Naive thymus-derived CD4-positive, alpha-beta T cell (primary cell): ENCODE results near the gene PRSS21. TPM values are rescaled to one million over a fixed set of nuclear protein-coding genes. Genes with fewer than 3 reads are reported as not detected.

Experiments
- ATAC-seq: fragments of 150-1000 bp; cut with Tn5 transposase; 2 replicates; pipeline ENCODE4 v1.10.0; 2021; ENCODE audit warnings: mild to moderate bottlenecking, moderate library complexity
- CTCF ChIA-PET: fragments of 350-600 bp; sonication (Branson Sonifier 250); formaldehyde crosslinking; loops from one replicate; lab custom pipeline; 2021; ENCODE audit warnings: antibody characterized with exemption; lab: Charles Lee
- POLR2A ChIA-PET: fragments of 350-600 bp; sonication (Branson Sonifier 250); formaldehyde crosslinking; loops from one replicate; lab custom pipeline; 2021; ENCODE audit warnings: antibody characterized with exemption, inconsistent platforms; lab: Charles Lee
- DNase-seq, 9 donors: peaks; one replicate each; pipeline versions ENCODE4 v3.0.0 to v3.0.0-alpha.2; 2020 to 2022; ENCODE audit warnings: mixed read lengths in 1 of 9
- H3K27ac ChIP-seq: one replicate; pipeline ENCODE4 v1.7.0; 2013; ENCODE audit warnings: mild to moderate bottlenecking, low read depth, low read length, moderate library complexity
- H3K27me3 ChIP-seq, 2 donors: one replicate each; pipeline ENCODE4 v1.7.0; 2013; ENCODE audit warnings: low read length in 2 of 2, mild to moderate bottlenecking in 2 of 2, moderate library complexity in 2 of 2; ENCODE audit not compliant: control insufficient read depth in 2 of 2, insufficient read depth in 2 of 2
- H3K36me3 ChIP-seq, 3 experiments: 1 replicate in 2 of 3; 2 replicates in 1 of 3; pipeline ENCODE4 v1.7.0; 2013; ENCODE audit warnings: low read length in 3 of 3, mild to moderate bottlenecking in 3 of 3, moderate library complexity in 1 of 3; ENCODE audit not compliant: insufficient read depth in 3 of 3, control insufficient read depth in 2 of 3
- H3K4me1 ChIP-seq, 2 donors: one replicate each; pipeline ENCODE4 v1.7.0; 2013; ENCODE audit warnings: low read length in 2 of 2, mild to moderate bottlenecking in 2 of 2, moderate library complexity in 1 of 2; ENCODE audit not compliant: control insufficient read depth in 2 of 2, insufficient read depth in 2 of 2
- H3K4me3 ChIP-seq: 2 replicates; pipeline ENCODE4 v1.7.0; 2013; ENCODE audit warnings: mild to moderate bottlenecking, low read length
- H3K9me3 ChIP-seq, 3 experiments: 1 replicate in 2 of 3; 2 replicates in 1 of 3; pipeline ENCODE4 v1.7.0; 2013; ENCODE audit warnings: low read length in 3 of 3; ENCODE audit not compliant: control insufficient read depth in 2 of 3
- H3K27ac Mint-ChIP-seq, 9 donors: one replicate each; pipeline ENCODE4 v1.8.0; 2020 to 2022; ENCODE audit warnings: mixed read lengths in 9 of 9, mild to moderate bottlenecking in 8 of 9, moderate library complexity in 5 of 9, inconsistent platforms in 2 of 9
- H3K27me3 Mint-ChIP-seq, 5 donors: one replicate each; pipeline ENCODE4 v1.8.0; 2021 to 2022; ENCODE audit warnings: mixed read lengths in 5 of 5, mild to moderate bottlenecking in 1 of 5
- H3K36me3 Mint-ChIP-seq, 5 donors: one replicate each; pipeline ENCODE4 v1.8.0; 2020 to 2022; ENCODE audit warnings: mixed read lengths in 5 of 5, mild to moderate bottlenecking in 3 of 5, inconsistent platforms in 1 of 5
- H3K4me1 Mint-ChIP-seq, 7 donors: one replicate each; pipeline ENCODE4 v1.8.0; 2020 to 2022; ENCODE audit warnings: mixed read lengths in 7 of 7, mild to moderate bottlenecking in 3 of 7, inconsistent platforms in 1 of 7
- H3K4me3 Mint-ChIP-seq, 10 donors: one replicate each; pipeline ENCODE4 v1.8.0; 2020 to 2022; ENCODE audit warnings: mild to moderate bottlenecking in 10 of 10, mixed read lengths in 10 of 10, moderate library complexity in 6 of 10, inconsistent platforms in 2 of 10
- H3K9me3 Mint-ChIP-seq, 11 donors: one replicate each; pipeline ENCODE4 v1.8.0; 2020 to 2022; ENCODE audit warnings: mixed read lengths in 11 of 11, mild to moderate bottlenecking in 4 of 11, inconsistent platforms in 1 of 11, moderate library complexity in 1 of 11
- intact Hi-C, 2 donors: fragments of 100-400 bp; cut with micrococcal nuclease; formaldehyde crosslinking; loops; one replicate each; pipeline ENCODE4 v1.15.1; 2023
- polyA plus RNA-seq, 2 donors: library from polyadenylated mRNA; unstranded; fragments of 300-500 nt; fragmentation: Illumina TruSeq; gene quantifications; one replicate each; pipeline ENCODE4 v1.2.3, GENCODE V29; 2021
- total RNA-seq, 6 experiments: library from RNA in 5 of 6; stranded (reverse) in 5 of 6; gene quantifications; 1 replicate in 5 of 6; 2 replicates in 1 of 6; pipeline ENCODE4 v1.2.3 and lab custom pipeline; 2021 to 2026

The PRSS21 gene
- total and polyA plus RNA-seq, 7 experiments from 2014 or later: 1.1 to 11.2 (median 1.8) TPM; not detected in 1

DNA sequence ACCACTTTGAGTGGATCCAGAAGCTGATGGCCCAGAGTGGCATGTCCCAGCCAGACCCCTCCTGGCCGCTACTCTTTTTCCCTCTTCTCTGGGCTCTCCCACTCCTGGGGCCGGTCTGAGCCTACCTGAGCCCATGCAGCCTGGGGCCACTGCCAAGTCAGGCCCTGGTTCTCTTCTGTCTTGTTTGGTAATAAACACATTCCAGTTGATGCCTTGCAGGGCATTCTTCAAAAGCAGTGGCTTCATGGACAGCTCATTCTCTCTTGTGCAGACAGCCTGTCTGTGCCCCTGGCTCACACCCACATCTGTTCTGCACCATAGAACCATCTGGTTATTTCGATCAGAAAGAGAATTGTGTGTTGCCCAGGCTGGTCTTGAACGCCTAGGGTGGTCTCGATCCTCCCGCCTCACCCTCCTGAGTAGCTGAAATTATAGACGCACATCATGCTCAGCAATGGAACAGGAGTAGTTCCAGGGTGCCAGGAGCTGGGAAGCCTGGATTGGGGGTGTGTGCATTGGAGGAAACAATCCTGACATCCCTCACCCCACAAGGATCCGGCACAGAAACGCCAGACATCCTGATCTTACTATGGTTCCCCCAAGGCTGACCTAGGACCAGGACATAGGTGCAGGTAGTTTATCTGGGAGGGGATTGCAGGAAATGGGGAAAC lies 4.6 kb downstream of the PRSS21 start:
- Histone ChIP-seq H3K4me3 (no peak overlapping the region), H3K27me3 (no peaks in the 10 kb centered on the region), H3K4me1 (no peaks in the 10 kb centered on the region), H3K36me3 (no peaks in the 10 kb centered on the region), H3K9me3 (no peaks in the 10 kb centered on the region), H3K27ac (no peak overlapping the region)
- ATAC-seq (no peak), DNase-seq (no peak)
- peaks cover 0 to 6% (median 0%) of the 10 kb centered on the region in 5 donors for H3K27me3 Mint-ChIP-seq
- no peak overlapping the region for H3K27ac Mint-ChIP-seq
- CTCF ChIA-PET: interaction anchor here (0.6 kb wide), 1 partner anchor 90 kb away, joined by 4 read pairs; the partner anchor contains the start of gene FLYWCH1
- POLR2A ChIA-PET: interaction anchor here (1.4 kb wide), 1 partner anchor 45 kb away, joined by 6 read pairs; the partner anchor contains the start of gene ELOB
- no peaks in the 10 kb centered on the region for H3K36me3 Mint-ChIP-seq
- H3K4me1 Mint-ChIP-seq: no peaks in the 10 kb centered on the region
- H3K4me3 Mint-ChIP-seq: no peak overlapping the region
- intact Hi-C loops: no loop called here
- H3K9me3 Mint-ChIP-seq: no peaks in the 10 kb centered on the region

- peaks cover 0 to 6% (median 0%) of the 10 kb centered on the region in 5 donors for H3K27me3 Mint-ChIP-seq
- no peaks in the 10 kb centered on the region for H3K9me3 Mint-ChIP-seq
- H3K36me3 Mint-ChIP-seq: no peaks in the 10 kb centered on the region
- H3K4me3 ChIP-seq: no peak overlapping the region
- ChIA-PET POLR2A (interaction anchor here (0.5 to 1.4 kb wide), 2 partner anchors 44 to 45 kb away, joined by 3 to 6 read pairs; partner anchors contain the start of gene ELOB), CTCF (interaction anchor here (0.6 kb wide), 1 partner anchor 90 kb away, joined by 4 read pairs; the partner anchor contains the start of gene FLYWCH1)
- no peaks in the 10 kb centered on the region for H3K27me3 ChIP-seq
- H3K36me3 ChIP-seq: no peaks in the 10 kb centered on the region
- H3K4me3 Mint-ChIP-seq: no peak overlapping the region
- no peaks in the 10 kb centered on the region for H3K4me1 Mint-ChIP-seq
- intact Hi-C loops: no loop called here
- DNase-seq (no peak), ATAC-seq (no peak)
- no peaks in the 10 kb centered on the region for H3K4me1 ChIP-seq
- no peak overlapping the region for H3K27ac Mint-ChIP-seq
- no peaks in the 10 kb centered on the region for H3K9me3 ChIP-seq
- no peak overlapping the region for H3K27ac ChIP-seq
These were observed 5.1 kb downstream of the PRSS21 start for GRCh38 chr16:2822158-2822495.

GRCh38 chr16:2822496-2822895 lies 5.5 kb downstream of the PRSS21 start:
- CTCF ChIA-PET: interaction anchor here (0.6 kb wide), 1 partner anchor 90 kb away, joined by 4 read pairs; the partner anchor contains the start of gene FLYWCH1
- H3K27ac ChIP-seq: no peak overlapping the region
- Mint-ChIP-seq H3K9me3 (no peaks in the 10 kb centered on the region), H3K4me1 (no peaks in the 10 kb centered on the region), H3K4me3 (no peak overlapping the region), H3K36me3 (no peaks in the 10 kb centered on the region), H3K27me3 (peaks cover 0 to 6% (median 0%) of the 10 kb centered on the region in 5 donors), H3K27ac (no peak overlapping the region)
- POLR2A ChIA-PET: interaction anchor here (0.5 to 1.4 kb wide), 2 partner anchors 44 to 46 kb away, joined by 3 to 6 read pairs; partner anchors contain the start of gene ELOB
- H3K9me3 ChIP-seq: no peaks in the 10 kb centered on the region
- intact Hi-C loops: no loop called here
- ATAC-seq (no peak), DNase-seq (no peak)
- H3K4me3 ChIP-seq: no peak overlapping the region
- H3K27me3 ChIP-seq: no peaks in the 10 kb centered on the region
- no peaks in the 10 kb centered on the region for H3K4me1 ChIP-seq
- H3K36me3 ChIP-seq: no peaks in the 10 kb centered on the region

- no peak overlapping the region for H3K27ac ChIP-seq
- Mint-ChIP-seq H3K27me3 (peaks cover 0 to 6% (median 0%) of the 10 kb centered on the region in 5 donors), H3K4me1 (no peaks in the 10 kb centered on the region), H3K9me3 (no peaks in the 10 kb centered on the region), H3K36me3 (no peaks in the 10 kb centered on the region), H3K27ac (no peak overlapping the region), H3K4me3 (no peak overlapping the region)
- no peak for DNase-seq
- CTCF ChIA-PET: no interaction called here
- ATAC-seq: no peak
- H3K36me3 ChIP-seq: no peaks in the 10 kb centered on the region
- H3K4me1 ChIP-seq: no peaks in the 10 kb centered on the region
- intact Hi-C loops: no loop called here
- no peaks in the 10 kb centered on the region for H3K27me3 ChIP-seq
- POLR2A ChIA-PET: no interaction called here
- H3K4me3 ChIP-seq: no peak overlapping the region
- H3K9me3 ChIP-seq: no peaks in the 10 kb centered on the region
These were observed 7.6 kb downstream of the PRSS21 start for GRCh38 chr16:2824626-2825025.

GRCh38 chr16:2825049-2825742 lies 8.2 kb downstream of the PRSS21 start:
- Mint-ChIP-seq H3K4me3 (no peak overlapping the region), H3K36me3 (no peaks in the 10 kb centered on the region), H3K9me3 (no peaks in the 10 kb centered on the region), H3K27me3 (peaks cover 0 to 6% (median 0%) of the 10 kb centered on the region in 5 donors), H3K4me1 (no peaks in the 10 kb centered on the region), H3K27ac (no peak overlapping the region)
- intact Hi-C loops: no loop called here
- no peak overlapping the region for H3K27ac ChIP-seq
- ATAC-seq: no peak
- no peaks in the 10 kb centered on the region for H3K4me1 ChIP-seq
- no peaks in the 10 kb centered on the region for H3K27me3 ChIP-seq
- H3K9me3 ChIP-seq: no peaks in the 10 kb centered on the region
- no peaks in the 10 kb centered on the region for H3K36me3 ChIP-seq
- DNase-seq: no peak
- H3K4me3 ChIP-seq: no peak overlapping the region
- ChIA-PET POLR2A (no interaction called here), CTCF (no interaction called here)

- ATAC-seq: no peak
- Mint-ChIP-seq H3K27me3 (peaks cover 0 to 6% (median 0%) of the 10 kb centered on the region in 5 donors), H3K4me1 (peaks cover 0 to 4% (median 0%) of the 10 kb centered on the region in 7 donors), H3K9me3 (no peaks in the 10 kb centered on the region), H3K36me3 (no peaks in the 10 kb centered on the region), H3K27ac (no peak overlapping the region), H3K4me3 (no peak overlapping the region)
- DNase-seq: no peak
- ChIA-PET POLR2A (no interaction called here), CTCF (no interaction called here)
- H3K27ac ChIP-seq: no peak overlapping the region
- no peaks in the 10 kb centered on the region for H3K27me3 ChIP-seq
- no peak overlapping the region for H3K4me3 ChIP-seq
- H3K9me3 ChIP-seq: no peaks in the 10 kb centered on the region
- H3K4me1 ChIP-seq: no peaks in the 10 kb centered on the region
- intact Hi-C loops: no loop called here
- no peaks in the 10 kb centered on the region for H3K36me3 ChIP-seq
These were observed 8.9 kb downstream of the PRSS21 start for GRCh38 chr16:2825906-2826305.
